GM21528 (cell line): Measurements from ENCODE around the gene CYBRD1.
A peak's percentile ranks its signal among the peaks of the same experiment; 100 is the strongest.

Experiments
- ATAC-seq: cut with Tn5 transposase; IDR thresholded peaks from one replicate; pipeline ENCODE4 v1.9.1; 2021; ENCODE audit warnings: mild to moderate bottlenecking, moderate library complexity; ENCODE audit not compliant: unreplicated experiment, low FRiP score

CYBRD1 gene

GRCh38 chr2:171595456-171595855 is 73.2 kb downstream of the CYBRD1 start:
- no peak for ATAC-seq

GRCh38 chr2:171595896-171596295 is 73.6 kb downstream of the CYBRD1 start:
- no peak for ATAC-seq

- ATAC-seq, result peak; percentile 73
Measured at GRCh38 chr2:171598713-171599319, 76.5 kb downstream of the CYBRD1 start.

- ATAC-seq, result no peak
Measured at GRCh38 chr2:171600126-171600525, 77.9 kb downstream of the CYBRD1 start.

GRCh38 chr2:171602352-171602751 is 80.1 kb downstream of the CYBRD1 start:
- no peak for ATAC-seq
